ENCODE results near the gene MLXIP. TPM values are rescaled to one million over a fixed set of nuclear protein-coding genes. Genes with fewer than 3 reads are reported as not detected.

Gene MLXIP
- total RNA-seq, 1 donor from 2014 or later, result 19.0 TPM

DNA sequence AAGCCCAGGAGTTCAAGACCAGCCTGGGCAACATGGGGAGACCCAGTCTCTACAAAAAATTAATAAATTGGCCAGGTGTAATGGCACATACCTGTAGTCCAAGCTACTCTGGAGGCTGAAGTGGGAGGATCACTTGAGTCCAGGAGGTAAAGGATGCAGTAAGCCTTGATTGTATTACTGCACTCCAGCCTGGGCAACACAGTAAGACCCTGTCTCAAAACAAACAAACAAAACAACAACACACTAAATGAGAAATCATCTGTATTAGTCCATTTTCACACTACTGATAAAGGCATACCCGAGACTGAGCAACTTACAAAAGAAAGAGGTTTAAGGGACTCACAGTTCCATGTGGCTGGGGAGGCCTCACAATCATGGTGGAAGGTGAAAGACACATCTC, 4.7 kb upstream of the MLXIP start:
- DNase-seq (ENCODE audit: low spot score), result no peak
- ATAC-seq, result no peak

- ATAC-seq (no peak), DNase-seq (ENCODE audit: low spot score) (no peak)
Observed at GRCh38 chr12:122076743-122077495, 1.6 kb upstream of the MLXIP start.

DNA sequence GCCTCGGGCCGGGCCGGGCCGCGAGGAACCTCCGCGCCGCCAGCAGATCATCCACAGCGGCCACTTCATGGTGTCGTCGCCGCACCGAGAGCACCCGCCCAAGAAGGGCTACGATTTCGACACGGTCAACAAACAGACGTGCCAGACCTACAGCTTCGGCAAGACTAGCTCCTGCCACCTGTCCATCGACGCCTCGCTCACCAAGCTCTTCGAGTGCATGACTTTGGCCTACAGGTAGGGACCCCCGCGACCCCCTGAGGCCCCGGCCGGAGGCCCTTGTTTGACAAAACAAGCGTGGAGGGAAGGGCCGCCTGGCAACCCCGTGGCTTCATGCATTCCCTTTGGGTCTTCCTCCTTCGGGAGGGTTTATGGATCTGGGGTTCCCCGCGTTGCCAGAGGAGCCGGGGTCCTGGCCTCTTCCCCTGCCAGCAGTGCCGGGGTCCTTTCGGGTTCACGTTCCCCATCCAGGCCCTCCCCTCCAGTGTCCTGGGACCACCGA, 526 bp downstream of the MLXIP start:
- DNase-seq (ENCODE audit: low spot score) (peak; percentile 70), ATAC-seq (peak; percentile 23)

- no peak for ATAC-seq
- DNase-seq (ENCODE audit: low spot score), result no peak
Observed at GRCh38 chr12:122079532-122080081, 1.1 kb downstream of the MLXIP start.

DNA sequence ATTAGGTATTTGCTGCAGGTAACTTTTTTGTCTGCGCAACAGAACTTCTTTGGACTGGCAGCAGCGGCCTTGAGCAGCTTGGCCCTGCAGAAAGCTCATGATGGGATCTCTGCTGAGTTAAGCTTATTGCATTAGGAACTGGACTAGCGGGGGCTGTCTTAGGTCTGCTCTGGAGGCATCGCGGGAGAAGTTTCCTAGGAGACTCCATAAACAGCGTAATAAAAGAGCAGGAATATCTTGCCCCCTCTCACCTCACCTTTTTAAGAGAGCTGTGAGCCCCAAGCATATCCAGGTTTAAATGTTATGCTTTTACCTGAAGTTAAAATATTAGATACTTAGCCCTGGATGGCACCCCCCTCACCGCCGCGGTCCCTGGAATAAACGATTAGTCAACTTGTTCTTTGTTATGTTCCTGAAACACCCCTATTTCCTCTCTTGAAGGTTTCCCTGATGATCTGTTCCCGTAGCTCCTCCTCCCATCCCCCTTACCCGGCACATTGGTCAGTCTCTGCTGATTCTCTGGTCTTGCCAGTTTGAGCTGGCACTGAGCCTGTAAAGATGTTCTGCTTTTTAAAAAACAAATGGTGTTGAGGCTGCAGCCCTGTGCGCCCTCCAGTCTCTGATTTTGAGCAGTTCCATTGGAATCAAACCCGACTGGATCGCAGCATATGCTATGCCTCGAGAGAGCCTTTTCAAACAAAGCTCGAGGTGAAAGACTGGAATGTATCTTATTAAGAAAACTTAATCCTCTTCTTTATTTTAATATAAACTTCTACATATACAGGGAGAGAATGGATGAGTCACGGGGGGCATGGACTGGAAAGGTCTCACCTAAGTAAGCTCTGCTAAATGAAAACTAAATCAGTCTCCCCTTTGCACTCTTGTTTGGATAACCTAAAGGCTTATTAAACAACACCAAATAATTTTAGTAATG, 1.9 kb downstream of the MLXIP start:
- DNase-seq (ENCODE audit: low spot score), result peak; percentile 71
- ATAC-seq, result peak; percentile 40

DNA sequence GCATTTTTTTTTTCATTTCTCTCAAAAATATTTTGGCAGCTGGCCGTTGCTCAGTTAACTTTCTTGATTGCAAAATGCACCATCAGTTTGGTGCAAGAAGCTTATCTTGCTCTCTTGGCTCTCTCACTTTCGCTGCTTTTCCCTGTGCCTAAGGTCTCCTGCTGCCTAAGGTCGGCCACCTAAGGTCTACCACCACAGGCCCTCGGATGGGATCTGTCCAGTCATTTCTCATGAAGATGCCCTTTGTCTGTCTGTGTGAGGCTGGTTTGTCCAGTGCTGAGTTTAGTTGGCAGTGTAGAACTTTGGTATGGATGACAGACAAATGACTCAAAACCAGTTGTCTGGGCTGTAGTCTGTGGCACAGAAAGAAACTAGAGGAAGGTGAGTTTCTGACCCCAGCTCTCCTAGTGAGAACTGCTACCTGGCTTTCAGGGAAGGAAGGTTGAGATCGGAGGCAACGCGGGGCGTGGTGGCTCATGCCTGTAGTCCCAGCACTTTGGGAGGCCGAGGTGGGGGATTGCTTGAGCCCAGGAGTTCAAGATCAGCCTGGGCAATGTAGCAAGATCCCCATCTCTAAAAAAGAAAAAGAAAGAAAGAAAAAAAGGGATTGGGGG, 2.6 kb downstream of the MLXIP start:
- no peak for DNase-seq (ENCODE audit: low spot score)
- no peak for ATAC-seq

GRCh38 chr12:122081697-122082221, 3.2 kb downstream of the MLXIP start:
- DNase-seq (ENCODE audit: low spot score) (no peak), ATAC-seq (peak; percentile 2)

GRCh38 chr12:122082621-122083356, 4.2 kb downstream of the MLXIP start:
- DNase-seq (ENCODE audit: low spot score) (no peak), ATAC-seq (no peak)

DNA sequence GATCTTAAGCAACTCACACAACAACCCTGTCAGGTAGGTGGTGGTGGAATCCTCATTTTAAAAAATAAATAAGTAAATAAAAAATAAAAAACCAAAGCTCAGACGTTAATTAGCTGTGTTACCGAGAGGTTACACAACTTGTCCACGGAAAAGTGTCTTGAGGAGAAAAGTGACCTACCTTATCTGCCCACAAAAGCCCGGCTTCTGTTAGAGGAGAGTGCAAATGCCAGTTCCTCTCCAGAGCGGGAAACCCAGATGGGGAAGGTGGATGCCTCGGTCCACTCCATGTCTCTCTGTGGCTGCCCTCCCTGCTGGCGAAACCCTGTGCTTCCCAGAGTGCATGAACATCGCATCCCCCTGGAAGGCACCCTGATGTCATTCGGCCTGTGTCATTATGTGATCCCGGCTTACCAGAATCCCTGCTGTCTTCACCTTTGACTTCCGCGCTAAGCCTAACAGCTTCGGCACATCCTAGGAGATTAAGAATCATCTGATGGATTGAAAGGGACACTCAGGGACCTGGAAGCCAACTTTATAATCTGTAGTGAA, 6.4 kb downstream of the MLXIP start:
- no peak for ATAC-seq
- DNase-seq (ENCODE audit: low spot score), result no peak

DNA sequence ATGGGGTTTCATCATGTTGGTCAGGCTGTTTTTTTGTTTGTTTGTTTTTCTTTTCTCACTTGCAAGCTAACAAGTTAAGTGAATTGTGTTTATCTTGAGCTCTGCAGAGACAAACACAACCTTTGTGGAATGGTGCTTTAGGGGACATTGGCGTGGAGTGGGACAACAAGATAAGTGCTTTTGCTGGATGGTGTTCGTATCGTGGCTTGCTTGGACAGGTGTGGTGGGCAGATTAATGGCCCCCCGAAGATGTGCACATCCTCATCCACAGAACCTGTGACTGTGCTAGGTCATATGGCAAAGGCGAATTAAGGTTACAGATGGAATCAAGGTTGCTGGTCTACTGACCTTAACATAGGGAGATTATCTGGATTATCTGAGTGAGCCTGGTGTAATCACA, 7.0 kb downstream of the MLXIP start:
- DNase-seq (ENCODE audit: low spot score), result no peak

GRCh38 chr12:122086116-122086515, 7.6 kb downstream of the MLXIP start:
- no peak for DNase-seq (ENCODE audit: low spot score)

More for the DNA sequence above, 7.0 kb downstream of the MLXIP start:
- no peak for ATAC-seq

GRCh38 chr12:122086641-122087285, 8.2 kb downstream of the MLXIP start:
- ATAC-seq, result no peak
- no peak for DNase-seq (ENCODE audit: low spot score)

More at GRCh38 chr12:122086116-122086515, 7.6 kb downstream of the MLXIP start:
- ATAC-seq, result no peak

DNA sequence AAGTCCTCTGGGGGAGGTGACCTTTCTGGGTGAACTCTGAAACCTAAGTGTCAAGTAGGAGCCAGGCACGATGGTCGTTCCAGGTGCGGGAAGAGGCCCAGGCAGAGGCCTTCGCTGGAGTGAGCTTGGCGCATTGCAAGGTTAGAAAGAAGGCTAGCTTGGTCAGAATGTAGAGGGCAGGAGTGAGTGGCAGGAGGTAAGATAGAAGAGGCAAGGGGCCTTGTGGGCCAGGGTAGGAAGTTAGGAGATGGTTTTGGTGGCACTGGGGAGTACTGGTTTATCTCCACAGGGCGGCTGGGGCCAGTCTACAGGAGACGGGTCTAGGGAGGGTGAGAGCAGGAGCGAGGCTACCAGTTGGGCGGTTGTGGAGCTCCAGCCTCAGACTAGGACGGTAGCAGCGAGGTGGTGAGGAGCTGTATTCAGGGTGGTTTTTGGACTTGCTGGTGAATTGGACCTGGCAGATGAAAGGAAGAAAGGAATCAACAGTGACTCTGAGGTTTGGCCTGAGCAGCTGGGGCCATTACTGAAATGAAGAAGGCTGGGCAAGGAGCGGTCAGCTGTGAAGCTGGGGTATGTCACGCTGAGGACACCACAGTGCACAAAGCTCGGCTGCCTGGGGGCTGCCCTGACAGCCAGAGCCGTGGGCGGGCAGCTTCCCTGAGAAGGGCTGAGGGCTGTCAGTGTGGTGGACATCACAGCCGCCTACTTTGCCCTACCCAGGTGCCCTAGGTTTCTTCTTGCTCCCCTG, 9.0 kb downstream of the MLXIP start:
- no peak for DNase-seq (ENCODE audit: low spot score)
- no peak for ATAC-seq

DNA sequence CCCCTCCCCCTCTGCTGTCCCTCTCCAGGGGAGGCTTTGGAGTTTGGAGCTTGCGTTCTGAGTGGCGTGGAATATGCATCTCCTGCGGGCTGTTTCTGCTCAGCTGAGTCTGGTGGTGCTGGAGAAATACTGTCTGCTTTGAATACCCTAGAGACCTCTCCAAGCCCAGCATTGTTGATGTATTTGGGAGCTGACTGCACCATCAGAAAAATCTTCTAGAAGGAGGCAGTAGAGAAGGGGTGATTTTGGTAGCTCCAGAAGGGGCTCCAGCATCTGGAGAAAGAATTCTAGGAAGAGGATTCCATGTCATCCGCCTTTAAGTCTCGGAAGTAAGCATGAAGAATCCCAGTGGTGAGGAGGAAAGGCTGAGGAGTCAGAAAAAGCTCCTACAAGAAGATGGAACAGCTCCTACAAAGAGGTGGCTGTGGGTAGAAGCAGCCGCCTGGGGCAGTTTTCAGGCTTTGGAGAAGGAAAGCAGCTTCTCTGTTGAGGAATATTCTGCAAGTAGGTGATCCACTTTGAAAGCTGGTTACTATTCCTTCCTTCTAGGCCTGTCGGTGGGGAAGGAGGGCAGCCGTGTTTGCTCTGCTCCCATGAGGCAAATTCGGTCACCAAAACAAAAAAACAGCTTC, 9.7 kb downstream of the MLXIP start:
- ATAC-seq (no peak), DNase-seq (ENCODE audit: low spot score) (no peak)

DNA sequence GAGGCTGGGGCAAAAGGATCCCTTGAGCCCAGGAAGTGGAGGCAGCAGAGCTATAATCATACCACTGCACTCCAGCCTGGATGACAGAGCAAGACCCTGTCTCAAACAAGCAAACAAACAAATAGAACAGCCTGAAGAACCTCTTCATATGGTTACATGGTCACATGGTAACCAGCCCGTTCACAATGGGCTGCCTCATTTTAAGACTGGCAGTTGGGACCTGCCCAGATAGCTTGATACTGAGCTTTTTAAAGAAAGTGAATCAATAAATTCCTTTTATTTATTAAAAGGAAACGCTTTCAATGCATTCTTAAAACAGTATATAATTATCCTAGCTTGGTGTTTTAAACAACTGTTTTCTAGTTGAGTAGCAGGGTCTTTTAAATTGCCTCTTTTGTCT, 10.5 kb downstream of the MLXIP start:
- DNase-seq (ENCODE audit: low spot score), result no peak
- no peak for ATAC-seq

DNA sequence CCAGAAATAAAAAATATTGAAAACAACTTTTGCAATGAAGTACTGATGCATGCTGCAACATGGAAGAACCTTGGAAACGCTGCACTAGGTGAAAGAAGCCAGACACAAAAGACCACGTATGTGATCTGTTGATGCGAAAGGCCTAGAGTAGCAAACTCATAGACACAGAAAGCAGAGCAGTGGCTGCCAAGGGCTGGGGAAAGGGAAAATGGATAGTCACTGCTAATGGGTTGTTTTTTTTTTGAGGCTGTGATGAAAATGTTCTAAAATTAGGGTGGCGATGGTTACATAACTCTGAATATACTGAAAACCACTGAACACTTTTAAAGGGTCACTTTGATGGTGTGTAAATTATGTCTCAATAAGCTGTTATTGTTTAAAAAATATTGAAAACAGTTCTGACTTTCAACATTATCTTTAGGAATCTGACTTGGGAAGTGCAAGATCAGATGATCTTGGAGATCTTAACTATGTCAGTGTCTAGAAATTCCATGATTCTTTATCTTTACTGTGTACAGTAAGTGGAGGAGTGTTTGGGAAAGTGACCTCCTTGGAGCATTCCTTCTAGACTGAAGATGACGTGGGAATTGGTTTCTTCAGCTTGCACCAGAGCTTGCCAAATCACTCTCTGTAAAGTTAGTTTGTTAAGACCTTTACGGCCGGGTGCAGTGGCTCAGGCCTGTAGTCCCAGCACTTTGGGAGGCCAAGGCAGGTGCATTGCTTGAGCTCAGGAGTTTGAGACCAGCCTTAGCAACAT, 12.4 kb downstream of the MLXIP start:
- no peak for ATAC-seq
- DNase-seq (ENCODE audit: low spot score), result no peak

Data from left lobe of liver (tissue), 2 donors.